Measurements from ENCODE around the gene KRTAP5-5. TPM values are rescaled to one million over a fixed set of nuclear protein-coding genes. Genes with fewer than 3 reads are reported as not detected.
"Not testable (repeated sequence)": the region's sequence is repeated elsewhere in the genome, so short reads cannot be mapped to it uniquely, and the experiment has no call there.

KRTAP5-5 gene
- total RNA-seq, 1 experiment from 2014 or later, result not detected

- no peak overlapping the region for H3K27ac ChIP-seq
- H3K36me3 ChIP-seq, result no peaks in the 10 kb centered on the region
- no peak overlapping the region for H3K4me3 ChIP-seq
- H3K4me1 ChIP-seq, result no peaks in the 10 kb centered on the region
- H3K27me3 ChIP-seq, result peaks cover 2% of the 10 kb centered on the region; the same call in 1 of the 2 replicates
- no peak for DNase-seq
- no peaks in the 10 kb centered on the region for H3K9me3 ChIP-seq (replicated peaks)
Observed at GRCh38 chr11:1668911-1669473, 39.4 kb downstream of the KRTAP5-5 start.

GRCh38 chr11:1669546-1670218 is 40.1 kb downstream of the KRTAP5-5 start:
- Histone ChIP-seq H3K27ac (no peak overlapping the region), H3K27me3 (peaks cover 2% of the 10 kb centered on the region; the same call in 1 of the 2 replicates), H3K4me3 (no peak overlapping the region), H3K9me3 (replicated peaks) (no peaks in the 10 kb centered on the region), H3K36me3 (no peaks in the 10 kb centered on the region), H3K4me1 (no peaks in the 10 kb centered on the region)
- no peak for DNase-seq

- not testable (repeated sequence) for H3K4me1 ChIP-seq; H3K27me3 ChIP-seq; H3K36me3 ChIP-seq; DNase-seq; H3K4me3 ChIP-seq; H3K27ac ChIP-seq; H3K9me3 ChIP-seq (replicated peaks)
Observed at GRCh38 chr11:1670457-1670856, 40.9 kb downstream of the KRTAP5-5 start.

- Histone ChIP-seq H3K4me1 (no peaks in the 10 kb centered on the region), H3K9me3 (replicated peaks) (no peaks in the 10 kb centered on the region), H3K4me3 (no peak overlapping the region), H3K36me3 (no peaks in the 10 kb centered on the region), H3K27me3 (peaks cover 2% of the 10 kb centered on the region; the same call in 1 of the 2 replicates), H3K27ac (no peak overlapping the region)
- DNase-seq, result no peak
Observed at GRCh38 chr11:1670905-1671371, 41.4 kb downstream of the KRTAP5-5 start.

GRCh38 chr11:1671658-1672057 is 42.1 kb downstream of the KRTAP5-5 start:
- Histone ChIP-seq H3K4me1 (no peaks in the 10 kb centered on the region), H3K27ac (no peak overlapping the region), H3K4me3 (no peak overlapping the region), H3K36me3 (no peaks in the 10 kb centered on the region), H3K9me3 (replicated peaks) (no peaks in the 10 kb centered on the region), H3K27me3 (peaks cover 3% of the 10 kb centered on the region; the same call in 1 of the 2 replicates)
- no peak for DNase-seq

- Histone ChIP-seq H3K27me3 (peaks cover 9% of the 10 kb centered on the region), H3K27ac (no peak overlapping the region), H3K36me3 (no peaks in the 10 kb centered on the region), H3K4me1 (no peaks in the 10 kb centered on the region), H3K9me3 (replicated peaks) (no peaks in the 10 kb centered on the region), H3K4me3 (no peak overlapping the region)
- DNase-seq, result no peak
Observed at GRCh38 chr11:1672613-1673350, 43.2 kb downstream of the KRTAP5-5 start.

GRCh38 chr11:1673446-1674172 is 44.0 kb downstream of the KRTAP5-5 start:
- H3K9me3 ChIP-seq (replicated peaks), result no peaks in the 10 kb centered on the region
- no peak for DNase-seq
- H3K4me1 ChIP-seq, result no peaks in the 10 kb centered on the region
- H3K36me3 ChIP-seq, result no peaks in the 10 kb centered on the region
- H3K27me3 ChIP-seq, result peaks cover 7% of the 10 kb centered on the region; the same call in 1 of the 2 replicates
- H3K27ac ChIP-seq, result no peak overlapping the region
- H3K4me3 ChIP-seq, result no peak overlapping the region

- Histone ChIP-seq H3K4me1 (no peaks in the 10 kb centered on the region), H3K4me3 (no peak overlapping the region), H3K9me3 (replicated peaks) (no peaks in the 10 kb centered on the region), H3K27me3 (peaks cover 7% of the 10 kb centered on the region; the same call in 1 of the 2 replicates), H3K27ac (no peak overlapping the region), H3K36me3 (no peaks in the 10 kb centered on the region)
- DNase-seq, result no peak
Observed at GRCh38 chr11:1674173-1675131, 44.9 kb downstream of the KRTAP5-5 start.

GRCh38 chr11:1675536-1676228 is 46.1 kb downstream of the KRTAP5-5 start:
- H3K9me3 ChIP-seq (replicated peaks), result no peaks in the 10 kb centered on the region
- H3K4me1 ChIP-seq, result no peaks in the 10 kb centered on the region
- H3K27ac ChIP-seq, result no peak overlapping the region
- H3K27me3 ChIP-seq, result peaks cover 7% of the 10 kb centered on the region; the same call in 1 of the 2 replicates
- H3K36me3 ChIP-seq, result no peaks in the 10 kb centered on the region
- no peak for DNase-seq
- H3K4me3 ChIP-seq, result no peak overlapping the region

- no peaks in the 10 kb centered on the region for H3K9me3 ChIP-seq (replicated peaks)
- no peak overlapping the region for H3K4me3 ChIP-seq
- H3K27ac ChIP-seq, result no peak overlapping the region
- no peaks in the 10 kb centered on the region for H3K36me3 ChIP-seq
- no peak for DNase-seq
- H3K27me3 ChIP-seq, result peaks cover 7% of the 10 kb centered on the region; the same call in 1 of the 2 replicates
- no peaks in the 10 kb centered on the region for H3K4me1 ChIP-seq
Observed at GRCh38 chr11:1676229-1676740, 46.7 kb downstream of the KRTAP5-5 start.

- Histone ChIP-seq H3K36me3 (no peaks in the 10 kb centered on the region), H3K27me3 (peaks cover 7% of the 10 kb centered on the region; the same call in 1 of the 2 replicates), H3K4me3 (no peak overlapping the region), H3K4me1 (no peaks in the 10 kb centered on the region), H3K27ac (no peak overlapping the region), H3K9me3 (replicated peaks) (no peaks in the 10 kb centered on the region)
- no peak for DNase-seq
Observed at GRCh38 chr11:1679881-1680280, 50.3 kb downstream of the KRTAP5-5 start.

All from SJCRH30 (cell line).